H1 (cell line): ENCODE data around the gene CPSF4. TPM values are rescaled to one million over a fixed set of nuclear protein-coding genes. Genes with fewer than 3 reads are reported as not detected.

Source experiments
- CTCF ChIA-PET: fragments of 300-600 bp; sonication (Branson Sonifier 250); formaldehyde crosslinking; loops from one replicate; lab custom pipeline; 2021; ENCODE audit not compliant: partially characterized antibody; lab: Charles Lee
- POLR2A ChIA-PET: fragments of 300-600 bp; sonication (Branson Sonifier 250); formaldehyde crosslinking; loops from one replicate; lab custom pipeline; 2021; ENCODE audit warnings: inconsistent platforms; ENCODE audit not compliant: partially characterized antibody; lab: Charles Lee
- DNase-seq, 2 experiments: peaks; one replicate each; pipeline versions ENCODE4 v3.0.0 to v3.0.0-alpha.2; 2010 to 2022; ENCODE audit warnings: low spot score in 2 of 2, low read depth in 1 of 2, mixed read lengths in 1 of 2
- FAIRE-seq: peaks from 2 replicates; lab custom pipeline; 2011; peaks lifted over from hg19 to GRCh38; lab: Jason Lieb, UNC
- H2AFZ ChIP-seq: 2 replicates; pipeline ENCODE4 v1.8.1; 2012; ENCODE audit warnings: low read length, inconsistent platforms
- H2AK5ac ChIP-seq: 2 replicates; pipeline ENCODE4 v1.6.1; 2013; ENCODE audit warnings: low read depth, low read length
- H2BK120ac ChIP-seq: replicated peaks from 2 replicates; pipeline ENCODE3; 2013; ENCODE audit warnings: low read depth, low read length, inconsistent platforms
- H2BK12ac ChIP-seq: 2 replicates; pipeline ENCODE4 v1.6.1; 2013; ENCODE audit warnings: low read depth, low read length
- H2BK15ac ChIP-seq: 2 replicates; pipeline ENCODE4 v1.6.1; 2013; ENCODE audit warnings: low read length
- H2BK20ac ChIP-seq: 2 replicates; pipeline ENCODE4 v1.6.1; 2013; ENCODE audit warnings: low read length
- H2BK5ac ChIP-seq: 2 replicates; pipeline ENCODE4 v1.6.1; 2013; ENCODE audit warnings: low read depth, low read length
- H3K14ac ChIP-seq: 2 replicates; pipeline ENCODE4 v1.6.1; 2013; ENCODE audit warnings: inconsistent platforms; ENCODE audit not compliant: insufficient read length
- H3K18ac ChIP-seq: 2 replicates; pipeline ENCODE4 v1.6.1; 2013; ENCODE audit warnings: low read length; ENCODE audit errors: extremely low read depth
- H3K23ac ChIP-seq: 2 replicates; pipeline ENCODE4 v1.6.1; 2013; ENCODE audit warnings: inconsistent platforms; ENCODE audit not compliant: insufficient read length
- H3K23me2 ChIP-seq: 2 replicates; pipeline ENCODE4 v1.6.1; 2013; ENCODE audit warnings: low read depth, low read length
- H3K27ac ChIP-seq: 2 replicates; pipeline ENCODE4 v1.6.1; 2011; ENCODE audit warnings: low read depth, low read length, inconsistent platforms
- H3K27me3 ChIP-seq, 4 experiments: replicated peaks in 1 of 4; 1 replicate in 1 of 4; 2 replicates in 3 of 4; pipeline versions ENCODE4 v1.6.1 to v1.8.1; 2011 to 2013; ENCODE audit warnings: low read length in 3 of 4, mild to moderate bottlenecking in 3 of 4, inconsistent platforms in 2 of 4, mixed read lengths in 2 of 4, moderate library complexity in 1 of 4; ENCODE audit not compliant: control insufficient read depth in 3 of 4, insufficient read depth in 3 of 4; ENCODE audit errors: extremely low read depth in 1 of 4
- H3K36me3 ChIP-seq, 4 experiments: 2 replicates each; pipeline versions ENCODE4 v1.6.1 to v1.8.1; 2011 to 2013; ENCODE audit warnings: mild to moderate bottlenecking in 4 of 4, low read length in 3 of 4, moderate library complexity in 2 of 4, control low read depth in 1 of 4, inconsistent platforms in 1 of 4; ENCODE audit not compliant: insufficient read depth in 4 of 4, control insufficient read depth in 2 of 4
- H3K4ac ChIP-seq: replicated peaks from 2 replicates; pipeline ENCODE3; 2013; ENCODE audit warnings: low read length, low read depth, mixed read lengths, inconsistent platforms; ENCODE audit not compliant: insufficient read length
- H3K4me1 ChIP-seq, 4 experiments: replicated peaks in 1 of 4; 1 replicate in 1 of 4; 2 replicates in 3 of 4; pipeline versions ENCODE4 v1.6.1 to v1.8.1; 2011 to 2013; ENCODE audit warnings: low read length in 3 of 4, inconsistent platforms in 2 of 4, mixed read lengths in 1 of 4; ENCODE audit not compliant: insufficient read depth in 4 of 4, control insufficient read depth in 3 of 4
- H3K4me2 ChIP-seq, 2 experiments: 2 replicates each; pipeline versions ENCODE4 v1.6.1 to v1.8.1; 2011 to 2013; ENCODE audit warnings: low read depth in 2 of 2, low read length in 2 of 2, control low read depth in 1 of 2, inconsistent platforms in 1 of 2, mild to moderate bottlenecking in 1 of 2; ENCODE audit not compliant: insufficient read depth in 1 of 2
- H3K4me3 ChIP-seq, 4 experiments: fragments of 200-600, 300-600 bp in 1 of 4; sonication (generic), shearing (Covaris generic), sonication (Bioruptor Twin) in 1 of 4; 2 replicates each; pipeline versions ENCODE4 v1.5.1 to v1.8.1; 2011 to 2016; ENCODE audit warnings: low read length in 4 of 4, low read depth in 3 of 4, control low read depth in 2 of 4, inconsistent platforms in 2 of 4, mild to moderate bottlenecking in 2 of 4, mixed read lengths in 1 of 4, moderate library complexity in 1 of 4; ENCODE audit not compliant: insufficient read depth in 2 of 4; ENCODE audit errors: extremely low read depth in 1 of 4
- H3K56ac ChIP-seq: replicated peaks from 2 replicates; pipeline ENCODE3; 2013; ENCODE audit warnings: low read depth, mild to moderate bottlenecking, mixed read lengths, low read length, inconsistent platforms; ENCODE audit not compliant: insufficient read length
- H3K79me1 ChIP-seq: 2 replicates; pipeline ENCODE4 v1.6.1; 2013; ENCODE audit warnings: low read depth, low read length, control low read depth
- H3K79me2 ChIP-seq, 2 experiments: 2 replicates each; pipeline versions ENCODE4 v1.6.1 to v1.8.1; 2012 to 2013; ENCODE audit warnings: low read length in 2 of 2, mild to moderate bottlenecking in 2 of 2, inconsistent platforms in 1 of 2; ENCODE audit not compliant: insufficient read depth in 2 of 2, control insufficient read depth in 1 of 2
- H3K9ac ChIP-seq, 4 experiments: replicated peaks in 1 of 4; 1 replicate in 1 of 4; 2 replicates in 3 of 4; pipeline versions ENCODE4 v1.6.1 to v1.8.1; 2011 to 2013; ENCODE audit warnings: low read depth in 3 of 4, low read length in 3 of 4, control low read depth in 2 of 4, mild to moderate bottlenecking in 2 of 4, moderate library complexity in 2 of 4, inconsistent platforms in 1 of 4; ENCODE audit errors: extremely low read depth in 1 of 4
- H3K9me3 ChIP-seq, 2 experiments: 2 replicates each; pipeline versions ENCODE4 v1.6.1 to v1.8.1; 2012 to 2013; ENCODE audit warnings: mild to moderate bottlenecking in 2 of 2, moderate library complexity in 2 of 2, control low read depth in 1 of 2, inconsistent platforms in 1 of 2, low read depth in 1 of 2, low read length in 1 of 2, mixed read lengths in 1 of 2; ENCODE audit not compliant: insufficient read depth in 2 of 2
- H4K20me1 ChIP-seq, 2 experiments: replicated peaks in 1 of 2; 2 replicates each; pipeline versions ENCODE3 to v1.8.1; 2011 to 2013; ENCODE audit warnings: inconsistent platforms in 2 of 2, low read length in 2 of 2, mild to moderate bottlenecking in 1 of 2; ENCODE audit not compliant: insufficient read depth in 2 of 2, control insufficient read depth in 1 of 2
- H4K5ac ChIP-seq: 2 replicates; pipeline ENCODE4 v1.6.1; 2013; ENCODE audit warnings: low read length, low read depth, mixed read lengths, inconsistent platforms; ENCODE audit not compliant: insufficient read length
- H4K8ac ChIP-seq: 2 replicates; pipeline ENCODE4 v1.8.0; 2013; ENCODE audit warnings: mild to moderate bottlenecking, moderate library complexity, low read length, inconsistent platforms; ENCODE audit not compliant: insufficient read depth; ENCODE audit errors: extremely low read depth
- H4K91ac ChIP-seq: replicated peaks from 2 replicates; pipeline ENCODE3; 2013; ENCODE audit warnings: low read length, mixed read lengths, inconsistent platforms; ENCODE audit not compliant: insufficient read length
- CREB1 ChIP-seq: IDR thresholded peaks from 2 replicates; pipeline ENCODE4 v1.6.1; 2012; ENCODE audit warnings: inconsistent platforms
- JUN ChIP-seq: IDR thresholded peaks from 2 replicates; pipeline ENCODE4 v1.6.1; 2011; ENCODE audit warnings: low read depth, mild to moderate bottlenecking, improper control_type of control experiment, low read length
- JUND ChIP-seq: IDR thresholded peaks from 2 replicates; pipeline ENCODE4 v1.6.1; 2011; ENCODE audit warnings: mild to moderate bottlenecking, improper control_type of control experiment, low read length
- RAD21 ChIP-seq, 2 experiments: IDR thresholded peaks in 1 of 2; conservative IDR thresholded peaks in 1 of 2; 2 replicates each; pipeline ENCODE4 v1.6.1; 2011; ENCODE audit warnings: low read depth in 2 of 2, low read length in 2 of 2, improper control_type of control experiment in 1 of 2, inconsistent platforms in 1 of 2, mild to moderate bottlenecking in 1 of 2, moderate library complexity in 1 of 2
- TAF7 ChIP-seq: optimal IDR thresholded peaks from 2 replicates; pipeline ENCODE3; 2011; ENCODE audit warnings: low read depth, mild to moderate bottlenecking, inconsistent platforms, low read length, moderate library complexity, borderline replicate concordance
- WGBS, 2 experiments: shearing (Covaris generic) in 1 of 2; methylation state at CpG; one replicate each; pipeline versions ENCODE4 v1.1.6 to v1.1.7; 2013 to 2015; ENCODE audit warnings: low lambda C conversion rate in 2 of 2, mixed read lengths in 2 of 2, inconsistent platforms in 1 of 2, low coverage in 1 of 2, missing lambda C conversion rate in 1 of 2; ENCODE audit not compliant: insufficient replicate concordance in 2 of 2, insufficient coverage in 1 of 2, insufficient read length in 1 of 2; ENCODE audit errors: extremely low coverage in 1 of 2, missing lambda C conversion rate in 1 of 2; 5-methylcytosine and 5-hydroxymethylcytosine counted together
- polyA plus RNA-seq, 7 experiments: library from polyadenylated mRNA; depleted of rRNA in 3 of 7; stranded (reverse) in 5 of 7; unstranded in 2 of 7; fragments of >200 nt in 5 of 7; fragments of 200-250 nt in 2 of 7; gene quantifications; 1 replicate in 5 of 7; 2 replicates in 1 of 7; 4 replicates in 1 of 7; pipeline versions ENCODE4 v1.2.1 to v1.2.3, GENCODE V29; 2011 to 2013; ENCODE audit warnings: missing spikeins in 2 of 7, mixed read lengths in 2 of 7
- total RNA-seq: library from RNA; stranded (reverse); fragmentation: NEBNext Ultra II Directional; extraction: Animal tissue kit (Norgen Biotek cat#: 25700); gene quantifications from 2 replicates; pipeline ENCODE4 v1.2.1, GENCODE V29; 2021
- TF ChIP-seq, protein P1 (sequence below): IDR thresholded peaks from 2 replicates; pipeline ENCODE4 v1.6.1; 2012; ENCODE audit warnings: inconsistent platforms
- TF ChIP-seq, protein P2 (sequence below): IDR thresholded peaks from 2 replicates; pipeline ENCODE4 v1.6.1; 2012; ENCODE audit warnings: inconsistent platforms

CPSF4 gene
- total and polyA plus RNA-seq, 2 of the 8 experiments (the other 6 are each of a cell fraction or from before 2014, with no cell fraction given) = 77.5 to 103 TPM

DNA sequence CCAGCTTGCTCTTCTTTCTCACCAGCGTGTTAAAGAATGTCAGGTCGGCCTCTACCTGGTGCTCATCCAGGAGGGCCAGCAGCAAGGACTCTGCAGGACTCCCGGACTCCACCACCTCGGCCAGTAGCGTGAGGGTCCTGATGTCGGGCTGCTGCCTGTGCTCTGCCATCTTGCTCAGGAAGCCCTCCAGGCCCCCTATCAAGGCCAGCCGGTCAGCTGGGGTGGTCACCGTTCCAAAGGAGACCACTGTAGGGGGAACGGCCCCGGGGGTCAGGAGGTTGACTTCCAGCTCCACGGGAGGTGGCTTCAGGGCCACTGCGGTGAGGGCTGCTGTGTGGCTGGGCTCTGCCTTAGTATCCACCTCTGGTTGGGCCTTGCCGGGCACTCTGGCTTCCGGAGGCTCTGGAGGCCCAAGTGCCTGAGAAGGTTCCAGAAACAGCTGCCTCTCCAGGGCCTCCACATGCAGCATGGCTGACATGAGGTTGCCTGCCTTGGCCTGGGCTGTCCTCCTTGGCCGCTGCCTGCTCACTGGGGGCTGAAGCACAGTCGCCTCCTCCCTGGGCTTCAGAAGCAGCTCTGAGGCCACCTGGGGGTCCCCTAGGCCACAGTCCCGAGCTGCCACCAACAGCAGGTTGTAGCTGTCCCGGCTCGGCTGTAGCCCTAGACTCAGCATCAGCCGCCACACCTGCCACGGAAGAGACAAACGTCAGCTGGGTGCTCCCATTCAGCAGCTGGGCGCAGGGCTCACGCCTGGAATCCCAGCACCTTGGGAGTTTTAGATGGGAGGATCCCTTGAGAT, 13.6 kb upstream of the CPSF4 start:
- Histone ChIP-seq H3K18ac (no peak overlapping the region), H3K56ac (no peak overlapping the region), H2BK120ac (no peak overlapping the region), H3K9ac (no peak overlapping the region), H4K91ac (no peak overlapping the region), H2BK20ac (no peak overlapping the region), H3K23ac (no peak overlapping the region), H3K4me2 (no peak overlapping the region), H3K23me2 (no peaks in the 10 kb centered on the region), H3K4ac (no peak overlapping the region), H3K9me3 (no peaks in the 10 kb centered on the region; a peak in 1 of 4 replicates), H3K4me3 (no peak overlapping the region), H3K14ac (no peak overlapping the region), H4K8ac (no peak overlapping the region), H4K20me1 (peaks cover 3 to 8% of the 10 kb centered on the region in 2 experiments), H3K36me3 (peaks cover 20 to 55% (median 46%) of the 10 kb centered on the region in 4 experiments), H2AFZ (no peak overlapping the region), H2BK5ac (no peak overlapping the region), H3K79me2 (no peaks in the 10 kb centered on the region), H2BK15ac (no peak overlapping the region), H4K5ac (no peak overlapping the region), H3K27ac (no peak overlapping the region), H2BK12ac (no peak overlapping the region), H3K79me1 (no peaks in the 10 kb centered on the region; the same call in none of the 2 replicates), H2AK5ac (no peak overlapping the region), H3K4me1 (no peaks in the 10 kb centered on the region; a peak in 1 of 7 replicates), H3K27me3 (no peaks in the 10 kb centered on the region)
- no peak for FAIRE-seq
- TF ChIP-seq RAD21 (IDR thresholded peaks at IDR 0.05 in 1 of 2, conservative IDR thresholded peaks at IDR 0.05 in 1 of 2; ENCODE audit: low read depth in 2 of 2, low read length in 2 of 2) (no peak), CREB1 (no peak), JUND (no peak), TAF7 (no peak), JUN (no peak)
- TF ChIP-seq, protein P1, sequence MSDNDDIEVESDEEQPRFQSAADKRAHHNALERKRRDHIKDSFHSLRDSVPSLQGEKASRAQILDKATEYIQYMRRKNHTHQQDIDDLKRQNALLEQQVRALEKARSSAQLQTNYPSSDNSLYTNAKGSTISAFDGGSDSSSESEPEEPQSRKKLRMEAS = no peak
- TF ChIP-seq, protein P2, sequence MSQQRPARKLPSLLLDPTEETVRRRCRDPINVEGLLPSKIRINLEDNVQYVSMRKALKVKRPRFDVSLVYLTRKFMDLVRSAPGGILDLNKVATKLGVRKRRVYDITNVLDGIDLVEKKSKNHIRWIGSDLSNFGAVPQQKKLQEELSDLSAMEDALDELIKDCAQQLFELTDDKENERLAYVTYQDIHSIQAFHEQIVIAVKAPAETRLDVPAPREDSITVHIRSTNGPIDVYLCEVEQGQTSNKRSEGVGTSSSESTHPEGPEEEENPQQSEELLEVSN = no peak
- 89% methylated on average over 23 of the region's 24 CpGs; no CpG with 5 or more reads in 1 of the 2 experiments for WGBS, 2 experiments
- CTCF ChIA-PET = interaction anchor here (0.5 to 2.6 kb wide), 2 partner anchors 8 to 10 kb away, joined by 3 to 13 read pairs; no protein-coding TSS in a partner anchor
- POLR2A ChIA-PET = interaction anchor here (1.0 to 4.3 kb wide), 9 partner anchors 7 to 33 kb away, joined by 3 to 19 read pairs (median 6); partner anchors contain the start of genes BUD31, CPSF4, PDAP1 and PTCD1
- DNase-seq = no peak
